SH-SY5Y (cell line): Measurements from ENCODE around the gene CALCB.

Source experiments
- GATA2 ChIP-seq: IDR thresholded peaks from 2 replicates; pipeline ENCODE4 v1.6.1; 2011; ENCODE audit warnings: mild to moderate bottlenecking, low read depth, low read length
- GATA3 ChIP-seq: IDR thresholded peaks from 2 replicates; pipeline ENCODE4 v1.6.1; 2011; ENCODE audit warnings: low read depth, mild to moderate bottlenecking, low read length, moderate library complexity

CALCB gene

DNA sequence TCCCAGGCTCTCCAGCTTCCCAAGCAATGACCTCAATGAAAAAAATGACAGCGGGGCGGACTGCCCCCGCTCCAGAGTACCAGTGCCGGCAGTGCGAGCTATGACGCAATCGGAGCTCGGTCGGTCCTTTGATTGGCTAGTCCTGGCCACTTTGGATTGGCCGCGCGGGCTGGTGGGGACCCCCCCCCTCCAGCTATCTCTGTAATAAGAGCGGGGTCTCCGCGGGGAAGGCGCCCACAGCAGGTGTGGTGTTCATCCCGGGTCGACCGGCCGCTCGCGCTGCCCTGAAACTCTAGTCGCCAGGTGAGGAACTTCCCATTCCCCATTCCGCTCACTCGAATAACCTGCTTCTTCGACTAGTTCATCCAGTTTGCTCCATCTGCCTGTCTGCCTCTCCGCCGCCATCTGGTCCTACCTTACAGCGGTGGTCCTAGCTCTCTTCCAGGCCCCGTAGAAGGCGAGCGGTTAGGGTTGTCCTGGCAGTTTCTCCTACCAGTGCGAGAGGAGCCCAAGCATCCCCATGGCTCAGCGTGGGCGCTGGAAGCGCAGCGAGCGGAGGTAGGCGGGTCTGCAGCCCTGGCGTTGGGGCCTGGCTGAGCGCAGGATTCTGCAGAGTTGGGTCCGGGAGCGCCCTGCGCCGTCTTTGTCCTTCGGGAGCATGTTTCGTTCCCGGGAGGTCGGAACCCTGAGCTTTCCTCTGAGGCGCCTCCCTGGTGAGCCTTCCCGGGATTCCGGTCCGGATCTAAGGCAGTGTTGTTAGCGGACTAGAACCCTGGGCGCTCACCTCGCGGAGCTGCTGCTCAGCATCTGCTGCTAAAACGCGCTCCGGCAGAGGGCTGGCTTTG is at the start of gene CALCB:
Gene CALCB (plus strand): TSS at position 233 of the 845 bp plus-strand sequence. CDS start 1,126 bp downstream, outside the sequence.
- TF ChIP-seq GATA3 (no peak), GATA2 (no peak)

DNA sequence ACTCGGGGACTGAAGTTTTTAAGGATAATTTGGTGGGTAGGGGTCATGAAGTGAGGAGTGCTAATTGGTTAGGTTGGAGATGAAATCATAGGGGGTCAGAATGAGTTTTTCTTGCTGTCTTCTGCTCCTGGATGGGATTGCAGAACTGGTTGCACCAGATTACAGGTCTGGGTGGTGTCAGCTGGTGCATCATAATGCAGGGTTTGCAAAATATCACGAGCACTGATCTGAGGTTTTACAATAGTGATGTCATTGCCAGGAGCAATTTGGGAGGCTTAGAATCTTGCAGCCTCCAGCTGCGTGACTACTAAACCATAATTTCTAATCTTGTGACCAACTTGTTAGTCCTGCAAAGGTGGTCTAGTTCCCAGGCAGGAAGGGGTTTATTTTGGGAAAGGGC is 46.4 kb upstream of the CALCB start:
- TF ChIP-seq GATA3 (no peak), GATA2 (no peak)

DNA sequence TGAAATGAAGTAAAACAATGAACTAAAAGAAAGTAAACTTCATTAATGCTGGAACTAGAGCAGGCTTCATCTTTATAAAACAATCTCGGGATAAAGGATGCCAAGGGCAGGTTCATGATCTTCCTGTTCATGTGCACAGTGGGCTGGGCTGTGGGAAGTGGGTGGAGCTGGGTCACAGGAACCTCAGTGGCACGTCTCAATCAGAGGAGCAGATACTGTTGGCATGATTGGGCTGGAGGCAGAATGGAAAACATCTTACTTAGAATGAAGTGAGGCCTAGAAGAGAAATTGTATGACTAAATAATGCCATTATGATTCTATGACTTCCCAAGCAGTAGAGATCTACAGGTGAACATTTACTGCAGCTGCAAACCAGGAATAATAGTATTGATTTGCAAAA is 45.4 kb upstream of the CALCB start:
- TF ChIP-seq GATA2 = no peak
- TF ChIP-seq GATA3 = no peak

GRCh38 chr11:15028379-15028778 is 45.0 kb upstream of the CALCB start:
- no peak for TF ChIP-seq GATA2
- TF ChIP-seq GATA3 = no peak

DNA sequence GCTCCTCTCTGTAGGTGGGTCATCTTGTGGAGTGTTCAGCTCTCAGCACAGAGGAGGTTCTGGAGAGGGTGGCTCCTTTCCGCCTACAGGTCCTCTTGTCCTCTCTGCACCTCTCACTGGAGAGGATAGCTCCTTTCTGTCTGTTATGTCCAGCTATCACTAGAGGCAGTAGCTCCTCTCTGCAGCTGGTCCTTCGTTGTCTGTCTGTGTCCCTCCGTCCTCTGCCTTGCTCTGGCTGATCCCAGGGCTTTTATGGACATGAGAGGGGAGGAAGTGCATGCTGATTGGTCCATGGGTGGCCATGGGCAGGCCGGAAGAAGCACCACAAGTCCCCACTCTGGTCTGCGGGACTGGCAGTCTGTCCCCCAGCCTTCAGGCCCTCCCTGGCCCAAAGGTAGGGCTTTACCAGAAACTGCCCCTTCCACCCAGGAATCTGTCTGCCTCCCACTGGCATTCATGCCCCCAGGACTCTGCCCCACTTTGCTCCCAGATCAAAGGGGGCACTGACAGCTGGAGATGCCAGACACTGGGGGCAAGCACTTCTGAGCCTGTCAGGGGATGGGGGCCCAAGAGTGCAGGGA is 38.6 kb upstream of the CALCB start:
- TF ChIP-seq GATA2 (no peak), GATA3 (no peak)

DNA sequence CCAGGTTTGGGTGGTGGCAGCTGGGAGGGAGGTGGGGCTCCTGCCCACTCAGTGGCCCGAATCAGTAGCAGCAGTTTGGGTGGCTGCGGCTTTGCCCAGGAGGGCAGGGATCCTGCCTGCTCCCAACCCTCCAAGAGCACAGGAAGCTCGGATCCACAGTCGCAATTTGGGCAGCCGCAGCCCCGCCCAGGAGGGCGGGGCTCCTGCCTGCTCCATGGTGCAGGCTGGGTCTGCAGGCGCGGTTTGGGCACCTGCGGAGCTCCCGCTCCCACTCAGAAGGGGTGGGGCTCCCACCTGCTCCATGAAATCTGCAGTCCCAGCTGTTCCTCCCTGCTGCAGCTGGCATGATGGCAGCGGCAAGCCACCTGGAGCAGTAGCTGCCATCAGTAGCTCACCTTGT is 38.1 kb upstream of the CALCB start:
- TF ChIP-seq GATA3 = no peak
- no peak for TF ChIP-seq GATA2

- TF ChIP-seq GATA3 (no peak), GATA2 (no peak)
Measured at GRCh38 chr11:15038963-15039362, 34.4 kb upstream of the CALCB start.

GRCh38 chr11:15045209-15045608 is 28.2 kb upstream of the CALCB start:
- TF ChIP-seq GATA3 = no peak
- TF ChIP-seq GATA2 = no peak

- TF ChIP-seq GATA3 = no peak
- TF ChIP-seq GATA2 = no peak
Measured at GRCh38 chr11:15045891-15046290, 27.5 kb upstream of the CALCB start.

GRCh38 chr11:15048616-15049015 is 24.8 kb upstream of the CALCB start:
- TF ChIP-seq GATA2 (no peak), GATA3 (no peak)

GRCh38 chr11:15053191-15053685 is 20.2 kb upstream of the CALCB start:
- no peak for TF ChIP-seq GATA2
- TF ChIP-seq GATA3 = no peak

DNA sequence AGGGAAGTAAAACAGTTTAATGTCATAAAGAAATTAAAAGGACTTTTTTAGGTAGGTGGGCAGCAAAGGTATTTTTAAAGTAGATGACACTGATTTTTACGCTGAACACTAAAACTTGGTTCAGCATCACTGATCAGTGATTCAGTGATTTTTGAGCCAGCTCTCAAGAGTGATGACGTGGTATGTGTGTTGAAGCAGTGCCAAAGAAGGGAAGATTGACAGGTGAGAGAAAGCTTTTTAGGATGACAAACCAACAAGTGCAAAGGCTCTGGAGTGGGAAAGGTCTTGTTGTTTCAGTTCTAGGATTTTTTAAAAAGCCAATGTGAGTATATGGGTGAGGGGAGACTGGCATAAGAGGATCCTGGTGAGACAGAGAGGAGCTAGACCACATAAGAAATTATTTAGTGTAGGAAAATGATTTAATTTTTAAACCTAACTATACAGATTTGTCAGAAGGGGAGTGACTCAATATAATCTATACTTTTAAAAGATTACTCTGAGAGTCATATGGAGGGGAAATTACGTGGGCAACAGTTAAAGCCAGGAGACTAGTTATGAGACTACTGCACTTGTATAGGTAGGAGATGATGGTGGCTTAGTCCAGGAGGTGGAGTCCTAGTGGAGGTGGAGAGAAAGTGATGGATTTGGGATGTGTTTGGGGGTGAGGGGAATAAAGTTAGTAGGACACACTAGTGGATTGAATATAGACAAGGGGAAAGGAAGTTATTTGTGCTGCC is 17.6 kb upstream of the CALCB start:
- TF ChIP-seq GATA2 = no peak
- TF ChIP-seq GATA3 = no peak

- TF ChIP-seq GATA2 = no peak
- no peak for TF ChIP-seq GATA3
Measured at GRCh38 chr11:15057329-15057728, 16.1 kb upstream of the CALCB start.
